ENCODE results near the gene PON1. TPM values are rescaled to one million over a fixed set of nuclear protein-coding genes. Genes with fewer than 3 reads are reported as not detected.

PON1 gene
- polyA plus RNA-seq, 2 donors = not detected

DNA sequence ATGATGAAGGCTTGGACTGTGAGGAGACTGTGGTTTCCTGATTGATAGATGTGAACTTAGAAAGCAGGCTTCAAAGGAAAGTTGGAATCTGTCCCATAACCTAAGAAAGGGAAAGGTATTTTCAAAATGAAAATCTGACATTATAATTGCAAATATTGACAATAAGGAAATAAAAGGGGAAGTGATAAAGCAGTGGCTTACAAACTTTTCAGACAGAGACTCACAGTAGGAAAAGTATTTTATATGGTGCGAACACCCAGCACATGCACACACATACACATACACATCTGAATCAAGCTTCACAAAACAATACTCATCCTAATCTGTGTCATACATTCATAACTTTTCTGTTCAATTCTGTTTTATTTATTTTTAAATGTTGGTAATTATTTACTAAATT lies 4.8 kb downstream of the PON1 start:
- Histone ChIP-seq H3K9me3 (ENCODE audit: control insufficient read depth in 2 of 2, insufficient read depth in 1 of 2, low read depth in 1 of 2, low read length in 1 of 2) (no peaks in the 10 kb centered on the region), H3K27me3 (ENCODE audit: control insufficient read depth in 1 of 2, insufficient read depth in 2 of 2, low read length in 2 of 2) (no peaks in the 10 kb centered on the region), H3K36me3 (ENCODE audit: control insufficient read depth in 2 of 2, insufficient read depth in 2 of 2, low read length in 1 of 2) (no peaks in the 10 kb centered on the region), H3K4me1 (ENCODE audit: control insufficient read depth in 2 of 2, insufficient read depth in 2 of 2, low read length in 1 of 2) (no peaks in the 10 kb centered on the region), H3K27ac (ENCODE audit: low read depth in 2 of 2, low read length in 1 of 2) (no peak overlapping the region), H3K4me3 (ENCODE audit: low read depth in 1 of 2, low read length in 2 of 2) (no peak overlapping the region)
- WGBS, 2 donors = 91 to 96% methylated on average over 1 of the region's 1 CpG

DNA sequence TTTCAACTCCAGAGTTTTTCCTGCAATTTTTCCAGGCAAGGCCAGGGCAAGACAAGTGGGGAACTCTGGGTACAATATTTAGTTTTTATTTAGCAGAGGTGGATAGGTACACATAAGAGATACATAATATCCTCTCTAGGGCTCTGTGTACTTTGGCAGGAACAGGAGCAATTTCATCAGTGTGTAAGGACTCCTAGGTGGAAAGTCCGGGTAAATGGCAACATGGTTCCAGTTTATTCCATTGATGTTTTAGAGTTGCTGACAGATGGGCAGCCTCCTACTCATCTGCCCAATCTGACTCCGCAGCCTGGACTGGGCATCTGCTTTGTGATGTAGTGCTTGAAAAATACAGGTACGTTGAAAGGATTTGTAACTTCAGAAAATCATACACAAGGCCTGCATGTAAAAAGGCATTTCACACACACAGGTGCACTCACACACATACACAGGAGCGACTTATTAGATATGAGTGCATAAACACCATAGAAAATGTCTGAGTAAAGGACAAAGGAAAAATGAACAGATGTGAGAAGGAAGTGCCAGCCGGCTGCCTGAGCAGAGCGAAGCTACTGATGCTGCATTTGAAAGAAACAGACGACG lies 5.7 kb downstream of the PON1 start:
- Histone ChIP-seq H3K27ac (ENCODE audit: low read depth in 2 of 2, low read length in 1 of 2) (no peak overlapping the region), H3K9me3 (ENCODE audit: control insufficient read depth in 2 of 2, insufficient read depth in 1 of 2, low read depth in 1 of 2, low read length in 1 of 2) (no peaks in the 10 kb centered on the region), H3K36me3 (ENCODE audit: control insufficient read depth in 2 of 2, insufficient read depth in 2 of 2, low read length in 1 of 2) (no peaks in the 10 kb centered on the region), H3K4me3 (ENCODE audit: low read depth in 1 of 2, low read length in 2 of 2) (no peak overlapping the region), H3K4me1 (ENCODE audit: control insufficient read depth in 2 of 2, insufficient read depth in 2 of 2, low read length in 1 of 2) (no peaks in the 10 kb centered on the region), H3K27me3 (ENCODE audit: control insufficient read depth in 1 of 2, insufficient read depth in 2 of 2, low read length in 2 of 2) (no peaks in the 10 kb centered on the region)
- 85 to 88% methylated on average over 8 of the region's 8 CpGs for WGBS, 2 donors

DNA sequence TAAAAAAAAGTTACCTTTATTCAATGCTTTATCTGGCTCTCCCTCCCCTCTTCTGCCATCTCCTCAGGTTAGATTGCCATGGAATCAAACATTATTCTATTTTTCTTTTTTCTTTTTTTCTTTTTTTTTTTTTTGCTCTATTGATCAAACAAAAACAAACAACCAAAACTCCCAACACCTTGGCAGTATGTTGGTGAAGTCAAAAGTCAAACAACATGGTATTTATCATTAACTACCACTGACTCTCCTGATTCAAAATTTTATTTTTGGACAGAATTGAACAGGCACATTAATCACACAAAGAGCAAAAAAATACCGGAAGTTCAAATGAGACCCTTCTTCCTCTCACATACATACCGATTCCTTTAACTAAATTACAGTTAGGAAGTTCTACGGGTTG lies 6.4 kb downstream of the PON1 start:
- WGBS, 2 donors = 72 to 73% methylated on average over 3 of the region's 3 CpGs
- Histone ChIP-seq H3K4me3 (ENCODE audit: low read depth in 1 of 2, low read length in 2 of 2) (no peak overlapping the region), H3K27me3 (ENCODE audit: control insufficient read depth in 1 of 2, insufficient read depth in 2 of 2, low read length in 2 of 2) (no peaks in the 10 kb centered on the region), H3K9me3 (ENCODE audit: control insufficient read depth in 2 of 2, insufficient read depth in 1 of 2, low read depth in 1 of 2, low read length in 1 of 2) (no peaks in the 10 kb centered on the region), H3K4me1 (ENCODE audit: control insufficient read depth in 2 of 2, insufficient read depth in 2 of 2, low read length in 1 of 2) (no peaks in the 10 kb centered on the region), H3K36me3 (ENCODE audit: control insufficient read depth in 2 of 2, insufficient read depth in 2 of 2, low read length in 1 of 2) (no peaks in the 10 kb centered on the region), H3K27ac (ENCODE audit: low read depth in 2 of 2, low read length in 1 of 2) (no peak overlapping the region)

DNA sequence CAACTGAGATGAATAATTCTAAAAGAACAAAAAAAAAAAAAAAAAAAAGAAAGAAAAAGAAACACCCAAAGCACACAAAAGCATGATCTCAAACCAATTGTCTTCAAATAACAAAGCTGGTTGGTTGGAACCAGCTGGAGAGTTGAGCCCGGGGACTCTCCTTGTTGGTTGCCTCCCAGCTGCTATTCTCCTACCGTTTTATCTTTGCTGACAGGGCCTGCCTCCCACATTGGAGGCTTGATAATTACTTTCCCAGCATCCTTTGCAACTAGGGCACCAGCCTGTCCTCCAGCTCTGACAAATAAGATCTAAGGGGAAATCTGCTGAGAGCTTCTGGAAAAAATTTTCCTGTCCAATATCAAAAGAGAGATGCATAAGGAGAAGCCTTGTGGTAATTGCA lies 6.8 kb downstream of the PON1 start:
- no peaks in the 10 kb centered on the region for H3K27me3 ChIP-seq (ENCODE audit: control insufficient read depth in 1 of 2, insufficient read depth in 2 of 2, low read length in 2 of 2)
- 40% methylated on average over 2 of the region's 2 CpGs for WGBS, 2 donors
- no peaks in the 10 kb centered on the region for H3K9me3 ChIP-seq (ENCODE audit: control insufficient read depth in 2 of 2, insufficient read depth in 1 of 2, low read depth in 1 of 2, low read length in 1 of 2)
- no peak overlapping the region for H3K4me3 ChIP-seq (ENCODE audit: low read depth in 1 of 2, low read length in 2 of 2)
- H3K27ac ChIP-seq (ENCODE audit: low read depth in 2 of 2, low read length in 1 of 2) = no peak overlapping the region
- H3K36me3 ChIP-seq (ENCODE audit: control insufficient read depth in 2 of 2, insufficient read depth in 2 of 2, low read length in 1 of 2) = no peaks in the 10 kb centered on the region
- no peaks in the 10 kb centered on the region for H3K4me1 ChIP-seq (ENCODE audit: control insufficient read depth in 2 of 2, insufficient read depth in 2 of 2, low read length in 1 of 2)

DNA sequence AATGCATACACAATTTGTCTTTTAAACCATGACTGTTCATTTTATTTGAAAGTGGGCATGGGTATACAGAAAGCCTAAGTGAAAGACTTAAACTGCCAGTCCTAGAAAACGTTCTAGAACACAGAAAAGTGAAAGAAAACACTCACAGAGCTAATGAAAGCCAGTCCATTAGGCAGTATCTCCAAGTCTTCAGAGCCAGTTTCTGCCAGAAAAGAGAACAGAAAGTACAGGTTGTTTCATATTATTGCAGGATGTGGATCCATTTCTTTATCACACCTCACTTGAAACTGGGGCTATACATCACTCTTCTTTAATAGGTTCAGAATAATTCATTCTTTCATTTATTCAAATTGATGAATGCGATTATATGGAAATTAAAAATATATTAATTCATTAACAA lies 7.7 kb downstream of the PON1 start:
- Histone ChIP-seq H3K9me3 (ENCODE audit: control insufficient read depth in 2 of 2, insufficient read depth in 1 of 2, low read depth in 1 of 2, low read length in 1 of 2) (no peaks in the 10 kb centered on the region), H3K27ac (ENCODE audit: low read depth in 2 of 2, low read length in 1 of 2) (no peak overlapping the region), H3K27me3 (ENCODE audit: control insufficient read depth in 1 of 2, insufficient read depth in 2 of 2, low read length in 2 of 2) (no peaks in the 10 kb centered on the region), H3K4me1 (ENCODE audit: control insufficient read depth in 2 of 2, insufficient read depth in 2 of 2, low read length in 1 of 2) (no peaks in the 10 kb centered on the region), H3K4me3 (ENCODE audit: low read depth in 1 of 2, low read length in 2 of 2) (no peak overlapping the region), H3K36me3 (ENCODE audit: control insufficient read depth in 2 of 2, insufficient read depth in 2 of 2, low read length in 1 of 2) (no peaks in the 10 kb centered on the region)
- WGBS, 2 donors = 77 to 79% methylated on average over 2 of the region's 2 CpGs

DNA sequence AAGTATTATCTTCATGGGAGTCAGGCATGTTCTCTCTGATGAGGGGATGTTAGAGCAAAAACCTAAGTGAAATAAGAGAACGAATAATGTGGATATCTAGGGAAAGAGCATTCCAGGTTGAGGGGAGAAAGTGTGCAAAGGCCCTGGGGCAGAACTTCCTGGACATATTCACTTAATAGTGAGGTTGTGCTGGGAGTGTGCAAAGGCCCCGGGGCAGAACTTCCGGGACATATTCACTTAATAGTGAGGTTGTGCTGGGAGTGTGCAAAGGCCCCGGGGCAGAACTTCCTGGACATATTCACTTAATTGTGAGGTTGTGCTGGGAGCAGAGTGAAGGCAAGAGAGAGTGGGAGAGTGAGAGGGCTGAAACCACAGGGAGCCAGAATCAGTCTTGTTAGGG lies 11.8 kb downstream of the PON1 start:
- no peaks in the 10 kb centered on the region for H3K4me1 ChIP-seq (ENCODE audit: control insufficient read depth in 2 of 2, insufficient read depth in 2 of 2, low read length in 1 of 2)
- WGBS, 2 donors = 89 to 90% methylated on average over 4 of the region's 4 CpGs

DNA sequence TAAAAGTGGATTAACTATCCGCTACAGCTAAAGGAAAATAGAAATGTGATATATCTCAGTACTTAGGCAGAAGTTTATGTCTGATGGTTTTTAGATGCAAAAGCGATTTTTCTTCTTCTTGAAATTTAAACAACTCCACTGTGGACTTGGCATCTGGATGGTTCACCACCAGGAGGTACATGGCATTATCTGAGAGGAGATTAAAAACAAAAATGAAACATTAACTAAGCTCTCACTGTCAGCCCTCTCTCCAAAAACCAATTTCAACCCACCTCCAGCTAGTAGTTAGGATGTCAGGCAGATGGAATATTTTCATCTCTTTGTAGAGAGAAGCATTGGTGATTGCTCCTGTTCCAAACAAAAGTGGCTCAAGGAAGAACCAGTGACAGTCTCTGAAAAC lies 12.9 kb downstream of the PON1 start:
- Histone ChIP-seq H3K9me3 (ENCODE audit: control insufficient read depth in 2 of 2, insufficient read depth in 1 of 2, low read depth in 1 of 2, low read length in 1 of 2) (no peaks in the 10 kb centered on the region), H3K27me3 (ENCODE audit: control insufficient read depth in 1 of 2, insufficient read depth in 2 of 2, low read length in 2 of 2) (no peaks in the 10 kb centered on the region), H3K36me3 (ENCODE audit: control insufficient read depth in 2 of 2, insufficient read depth in 2 of 2, low read length in 1 of 2) (no peaks in the 10 kb centered on the region), H3K27ac (ENCODE audit: low read depth in 2 of 2, low read length in 1 of 2) (no peak overlapping the region), H3K4me3 (ENCODE audit: low read depth in 1 of 2, low read length in 2 of 2) (no peak overlapping the region), H3K4me1 (ENCODE audit: control insufficient read depth in 2 of 2, insufficient read depth in 2 of 2, low read length in 1 of 2) (no peaks in the 10 kb centered on the region)
- WGBS, 2 donors = 90 to 95% methylated on average over 2 of the region's 2 CpGs

More for the DNA sequence above, 11.8 kb downstream of the PON1 start:
- Histone ChIP-seq H3K36me3 (ENCODE audit: control insufficient read depth in 2 of 2, insufficient read depth in 2 of 2, low read length in 1 of 2) (no peaks in the 10 kb centered on the region), H3K9me3 (ENCODE audit: control insufficient read depth in 2 of 2, insufficient read depth in 1 of 2, low read depth in 1 of 2, low read length in 1 of 2) (no peaks in the 10 kb centered on the region), H3K27ac (ENCODE audit: low read depth in 2 of 2, low read length in 1 of 2) (no peak overlapping the region), H3K27me3 (ENCODE audit: control insufficient read depth in 1 of 2, insufficient read depth in 2 of 2, low read length in 2 of 2) (no peaks in the 10 kb centered on the region), H3K4me3 (ENCODE audit: low read depth in 1 of 2, low read length in 2 of 2) (no peak overlapping the region)

DNA sequence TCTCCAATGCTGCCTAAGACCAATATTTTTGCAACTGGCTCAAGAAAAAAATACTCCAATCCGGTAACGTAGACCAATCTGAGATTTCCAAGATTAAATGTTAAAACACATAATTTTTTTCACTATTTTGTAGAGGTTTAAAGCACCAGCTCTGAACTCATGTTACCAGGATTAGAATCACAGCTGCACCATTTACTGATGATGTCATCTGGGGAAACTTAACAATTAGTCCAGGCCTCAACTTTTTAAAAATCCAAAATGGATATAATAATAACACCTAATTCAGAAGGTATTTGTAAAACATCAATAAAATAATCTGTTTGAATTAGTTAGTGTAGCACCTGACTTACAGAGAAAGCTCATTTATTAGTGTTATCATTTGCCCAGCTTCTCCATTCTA lies 14.4 kb downstream of the PON1 start:
- WGBS, 2 donors = 84 to 96% methylated on average over 2 of the region's 2 CpGs
- no peaks in the 10 kb centered on the region for H3K36me3 ChIP-seq (ENCODE audit: control insufficient read depth in 2 of 2, insufficient read depth in 2 of 2, low read length in 1 of 2)
- no peaks in the 10 kb centered on the region for H3K9me3 ChIP-seq (ENCODE audit: control insufficient read depth in 2 of 2, insufficient read depth in 1 of 2, low read depth in 1 of 2, low read length in 1 of 2)
- H3K4me1 ChIP-seq (ENCODE audit: control insufficient read depth in 2 of 2, insufficient read depth in 2 of 2, low read length in 1 of 2) = no peaks in the 10 kb centered on the region
- H3K27me3 ChIP-seq (ENCODE audit: control insufficient read depth in 1 of 2, insufficient read depth in 2 of 2, low read length in 2 of 2) = no peaks in the 10 kb centered on the region
- H3K27ac ChIP-seq (ENCODE audit: low read depth in 2 of 2, low read length in 1 of 2) = no peak overlapping the region
- no peak overlapping the region for H3K4me3 ChIP-seq (ENCODE audit: low read depth in 1 of 2, low read length in 2 of 2)

DNA sequence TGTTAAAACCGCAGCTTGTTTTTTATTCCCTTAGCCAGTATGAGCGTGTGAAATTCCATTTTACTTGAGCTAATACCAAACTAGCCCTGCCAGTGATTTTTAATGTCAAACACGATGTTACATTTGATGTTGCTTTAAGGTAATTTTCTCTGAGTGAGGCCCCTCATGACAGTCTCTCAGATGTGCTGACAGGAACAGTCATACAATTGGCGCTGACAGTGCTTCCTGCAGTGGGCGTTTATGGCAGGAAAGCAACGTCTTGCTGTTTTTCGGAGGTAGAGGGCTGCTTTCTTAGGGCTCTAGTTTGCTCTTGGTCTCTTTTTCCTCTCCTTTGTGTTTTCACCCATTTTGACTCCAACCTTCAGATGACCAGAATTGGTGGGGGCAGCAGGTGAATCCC lies 19.3 kb downstream of the PON1 start:
- H3K9me3 ChIP-seq (ENCODE audit: control insufficient read depth in 2 of 2, insufficient read depth in 1 of 2, low read depth in 1 of 2, low read length in 1 of 2) = no peaks in the 10 kb centered on the region
- H3K27ac ChIP-seq (ENCODE audit: low read depth in 2 of 2, low read length in 1 of 2) = no peak overlapping the region
- no peaks in the 10 kb centered on the region for H3K36me3 ChIP-seq (ENCODE audit: control insufficient read depth in 2 of 2, insufficient read depth in 2 of 2, low read length in 1 of 2)
- H3K4me3 ChIP-seq (ENCODE audit: low read depth in 1 of 2, low read length in 2 of 2) = no peak overlapping the region
- no peaks in the 10 kb centered on the region for H3K4me1 ChIP-seq (ENCODE audit: control insufficient read depth in 2 of 2, insufficient read depth in 2 of 2, low read length in 1 of 2)
- no peaks in the 10 kb centered on the region for H3K27me3 ChIP-seq (ENCODE audit: control insufficient read depth in 1 of 2, insufficient read depth in 2 of 2, low read length in 2 of 2)
- WGBS, 2 donors = 67 to 78% methylated on average over 7 of the region's 7 CpGs

DNA sequence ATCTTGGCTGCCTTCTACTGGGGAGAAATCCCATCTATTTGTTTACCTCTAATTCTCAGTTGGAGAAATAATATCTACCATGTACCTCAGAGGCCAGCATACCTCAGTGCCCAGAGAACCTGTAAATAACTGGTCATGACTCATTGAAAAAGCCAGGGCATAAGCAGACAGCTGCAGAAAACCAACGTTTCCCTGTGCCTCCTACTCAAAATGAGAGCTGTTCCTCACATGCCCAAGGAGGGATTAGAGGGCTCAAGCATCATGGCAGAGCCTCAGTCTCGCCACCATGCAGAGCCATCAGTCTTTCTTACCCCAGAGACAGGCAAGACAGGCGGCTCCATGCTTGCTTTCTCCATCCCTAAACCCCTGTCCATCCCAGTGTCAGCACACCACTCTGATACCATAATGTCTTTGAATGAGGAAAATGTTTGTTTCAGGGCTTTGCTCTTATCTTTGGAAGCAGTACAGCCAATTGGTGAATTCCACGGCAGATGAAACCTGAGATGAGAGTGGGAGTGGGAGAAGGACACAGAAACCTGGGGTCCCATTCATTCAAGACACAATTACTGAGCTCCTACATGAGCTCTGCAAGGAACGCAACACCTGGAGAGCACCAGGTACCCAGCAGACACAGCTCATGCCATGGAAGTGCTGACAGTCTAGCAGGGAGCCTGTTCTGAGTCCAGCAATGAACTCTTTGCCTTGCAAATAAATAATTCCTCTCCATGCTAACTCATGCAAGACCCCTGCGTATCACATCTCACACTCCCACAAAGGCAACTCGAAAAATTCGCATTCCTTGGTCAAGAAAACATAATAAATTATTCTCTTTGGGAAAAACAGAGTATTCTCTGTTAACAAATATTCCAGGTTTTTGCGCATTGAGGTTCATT lies 21.1 kb downstream of the PON1 start:
- H3K9me3 ChIP-seq (ENCODE audit: control insufficient read depth in 2 of 2, insufficient read depth in 1 of 2, low read depth in 1 of 2, low read length in 1 of 2) = no peaks in the 10 kb centered on the region
- H3K27me3 ChIP-seq (ENCODE audit: control insufficient read depth in 1 of 2, insufficient read depth in 2 of 2, low read length in 2 of 2) = no peaks in the 10 kb centered on the region
- no peaks in the 10 kb centered on the region for H3K4me1 ChIP-seq (ENCODE audit: control insufficient read depth in 2 of 2, insufficient read depth in 2 of 2, low read length in 1 of 2)
- no peak overlapping the region for H3K27ac ChIP-seq (ENCODE audit: low read depth in 2 of 2, low read length in 1 of 2)
- no peaks in the 10 kb centered on the region for H3K36me3 ChIP-seq (ENCODE audit: control insufficient read depth in 2 of 2, insufficient read depth in 2 of 2, low read length in 1 of 2)
- H3K4me3 ChIP-seq (ENCODE audit: low read depth in 1 of 2, low read length in 2 of 2) = no peak overlapping the region
- 56 to 67% methylated on average over 9 of the region's 9 CpGs for WGBS, 2 donors

Measured in esophagus (tissue), 2 donors.